Measurements from ENCODE around the gene OMP.

GRCh38 chr11:77115181-77115611 lies 12.6 kb downstream of the OMP start:
- TF ChIP-seq CTCF (conservative IDR thresholded peaks at IDR 0.05; ENCODE audit: low read length) (peak; percentile 43; the same call in 1 of the 2 replicates), EZH2phosphoT487 (IDR thresholded peaks at IDR 0.05; ENCODE audit: borderline replicate concordance, low read depth, low read length) (no peak)

All from OCI-LY7 (cell line).